Keratinocyte (primary cell): Measurements from ENCODE around the gene LRRC10B. TPM values are rescaled to one million over a fixed set of nuclear protein-coding genes. Genes with fewer than 3 reads are reported as not detected.
A peak's percentile ranks its signal among the peaks of the same experiment; 100 is the strongest.

ENCODE experiments used
- DNase-seq: peaks from one replicate; pipeline ENCODE4 v3.0.0-alpha.2; 2011; ENCODE audit warnings: low read depth, missing footprints, low spot score
- FAIRE-seq: peaks from 2 replicates; lab custom pipeline; 2011; peaks lifted over from hg19 to GRCh38; lab: Jason Lieb, UNC
- H2AFZ ChIP-seq: 2 replicates; pipeline ENCODE4 v1.6.0; 2012; ENCODE audit warnings: low read length, control low read depth, inconsistent platforms; ENCODE audit not compliant: control insufficient read depth
- H3K27ac ChIP-seq: 2 replicates; pipeline ENCODE4 v1.5.1; 2011; ENCODE audit warnings: low read length; ENCODE audit not compliant: control insufficient read depth, insufficient read depth
- H3K27me3 ChIP-seq: 3 replicates; pipeline ENCODE4 v1.6.0; 2011; ENCODE audit warnings: low read length; ENCODE audit not compliant: control insufficient read depth, insufficient read depth; ENCODE audit errors: extremely low read depth
- H3K36me3 ChIP-seq, 2 experiments: 2 replicates in 1 of 2; 3 replicates in 1 of 2; pipeline ENCODE4 v1.5.1; 2011; ENCODE audit warnings: low read length in 2 of 2, mild to moderate bottlenecking in 1 of 2; ENCODE audit not compliant: control insufficient read depth in 2 of 2, insufficient read depth in 2 of 2; ENCODE audit errors: extremely low read depth in 1 of 2
- H3K4me1 ChIP-seq: 3 replicates; pipeline ENCODE4 v1.5.1; 2011; ENCODE audit warnings: low read length; ENCODE audit not compliant: control insufficient read depth, insufficient read depth; ENCODE audit errors: extremely low read depth
- H3K4me2 ChIP-seq: 3 replicates; pipeline ENCODE4 v1.6.0; 2011; ENCODE audit warnings: low read depth, low read length; ENCODE audit not compliant: control insufficient read depth, insufficient read depth; ENCODE audit errors: extremely low read depth
- H3K4me3 ChIP-seq, 3 experiments: fragments of 200-600 bp in 1 of 3; sonication (generic) in 1 of 3; 2 replicates in 2 of 3; 3 replicates in 1 of 3; pipeline ENCODE4 v1.5.1; 2011 to 2016; ENCODE audit warnings: low read length in 3 of 3, mild to moderate bottlenecking in 3 of 3, control low read depth in 2 of 3, inconsistent platforms in 1 of 3, low read depth in 1 of 3, mixed read lengths in 1 of 3, mixed run types in 1 of 3, moderate library complexity in 1 of 3; ENCODE audit not compliant: control insufficient read depth in 2 of 3, insufficient read depth in 2 of 3; ENCODE audit errors: extremely low read depth in 1 of 3
- H3K79me2 ChIP-seq: 2 replicates; pipeline ENCODE4 v1.6.0; 2012; ENCODE audit warnings: low read length; ENCODE audit not compliant: control insufficient read depth, insufficient read depth
- H3K9ac ChIP-seq: 3 replicates; pipeline ENCODE4 v1.6.0; 2011; ENCODE audit warnings: low read length; ENCODE audit not compliant: control insufficient read depth, insufficient read depth; ENCODE audit errors: extremely low read depth
- H3K9me1 ChIP-seq: 3 replicates; pipeline ENCODE4 v1.6.0; 2011; ENCODE audit warnings: low read length; ENCODE audit not compliant: control insufficient read depth, insufficient read depth; ENCODE audit errors: extremely low read depth
- H3K9me3 ChIP-seq: 2 replicates; pipeline ENCODE4 v1.5.1; 2012; ENCODE audit warnings: low read depth, low read length; ENCODE audit not compliant: control insufficient read depth
- H4K20me1 ChIP-seq: 3 replicates; pipeline ENCODE4 v1.6.0; 2011; ENCODE audit warnings: low read length; ENCODE audit not compliant: control insufficient read depth, insufficient read depth; ENCODE audit errors: extremely low read depth
- EZH2 ChIP-seq: IDR thresholded peaks from one replicate; pipeline ENCODE4 v1.6.1; 2012; ENCODE audit warnings: inconsistent platforms, mild to moderate bottlenecking, low read length, moderate library complexity
- dilution Hi-C: fragments of 300-500 bp; cut with MboI; formaldehyde crosslinking; loops from one replicate; pipeline ENCODE4 v1.7.0; 2020; ENCODE audit warnings: low sequenced_read_pairs; ENCODE audit not compliant: extremely low pct_ligation_motif_present
- polyA minus RNA-seq, 3 experiments: library from RNA; depleted of rRNA, polyadenylated mRNA; stranded (reverse); fragments of >200 nt; gene quantifications; 1 replicate in 1 of 3; 2 replicates in 1 of 3; 3 replicates in 1 of 3; pipeline ENCODE4 v1.2.3, GENCODE V29; 2011
- polyA plus RNA-seq, 5 experiments: library from polyadenylated mRNA; depleted of rRNA in 3 of 5; stranded (reverse) in 3 of 5; stranded (forward) in 1 of 5; unstranded in 1 of 5; fragments of >200 nt; gene quantifications; 1 replicate in 1 of 5; 2 replicates in 3 of 5; 3 replicates in 1 of 5; pipeline versions ENCODE4 v1.2.1 to v1.2.3, GENCODE V29; 2011 to 2012; ENCODE audit warnings: missing spikeins in 2 of 5, low read depth in 1 of 5, low replicate concordance in 1 of 5
- TF ChIP-seq, protein P1 (sequence below), 3 experiments: IDR thresholded peaks in 1 of 3; conservative IDR thresholded peaks in 1 of 3; optimal IDR thresholded peaks in 1 of 3; 2 replicates in 2 of 3; 3 replicates in 1 of 3; pipeline versions ENCODE3 to v1.5.1; 2011; ENCODE audit warnings: low read length in 3 of 3, mild to moderate bottlenecking in 3 of 3, moderate library complexity in 2 of 3, control low read depth in 1 of 3, inconsistent platforms in 1 of 3; ENCODE audit not compliant: insufficient read depth in 2 of 3; ENCODE audit errors: extremely low read depth in 1 of 3

Gene LRRC10B
- polyA plus RNA-seq (not detected in 3 replicates), polyA minus RNA-seq (not detected in 3 replicates)
- not detected for polyA plus RNA-seq (2011; ENCODE audit: low read depth)
- not detected in 2 replicates for polyA plus RNA-seq (2011; cell fraction: cytosol; rRNA removed)
- polyA plus RNA-seq (2011; cell fraction: nucleus; rRNA removed), result 0.05 TPM in 1 of 2 replicates, not detected in the other
- not detected in 2 replicates for polyA plus RNA-seq (2012; ENCODE audit: low replicate concordance)
- polyA minus RNA-seq (2011; cell fraction: cytosol; rRNA and poly(A)+ RNA removed), result not detected
- not detected in 2 replicates for polyA minus RNA-seq (2011; cell fraction: nucleus; rRNA and poly(A)+ RNA removed)

DNA sequence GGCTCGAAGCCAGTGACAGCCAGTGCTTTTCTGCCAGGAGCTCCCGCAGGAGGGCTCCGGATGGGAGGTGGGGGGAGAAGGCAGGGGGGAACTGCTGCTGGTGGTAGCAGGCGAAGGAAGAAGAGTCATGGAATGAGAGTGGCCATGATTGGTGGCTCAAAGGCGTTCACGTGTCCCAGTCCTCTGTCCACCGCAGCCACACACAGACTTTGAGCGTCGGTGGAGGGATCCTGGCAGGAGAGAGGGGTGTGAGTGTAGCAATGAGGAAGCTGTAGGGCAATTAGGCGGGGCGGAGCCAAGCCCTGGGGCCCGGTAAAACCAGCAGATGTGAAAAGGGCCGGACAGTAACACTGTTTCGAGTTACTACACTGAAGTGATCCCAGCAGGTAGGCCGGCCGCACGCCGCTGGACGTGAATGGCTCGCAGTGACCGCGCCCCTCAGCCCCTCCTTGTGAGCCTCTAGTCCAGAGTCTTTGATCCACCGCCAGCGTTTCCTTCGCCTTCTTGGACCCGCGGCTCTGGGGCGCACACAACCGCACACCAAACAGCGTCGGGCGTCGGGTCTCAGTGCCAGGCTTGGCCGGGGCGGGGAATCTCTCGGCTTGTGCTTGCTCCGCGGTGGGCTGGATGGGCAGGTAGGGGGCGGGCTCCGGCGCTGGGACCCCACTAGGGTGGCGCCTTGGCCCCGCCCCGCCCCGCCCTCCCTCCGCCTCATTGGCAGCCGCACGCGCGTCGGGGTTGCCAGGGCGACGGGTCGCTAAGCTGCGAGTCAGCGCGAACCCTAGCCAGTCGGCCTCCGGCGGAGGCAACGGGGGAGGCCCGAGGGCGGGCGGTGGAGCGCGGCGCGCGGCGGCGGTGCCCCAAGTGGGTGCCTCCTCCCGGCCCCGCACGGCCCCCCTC, at the start of gene LRRC10B:
TSS of gene LRRC10B (plus strand) at position 788 of the 900 bp plus-strand sequence. CDS start 250 bp downstream, outside the sequence.
- Histone ChIP-seq H2AFZ (peak within 1 kb of the TSS; percentile 51), H3K27me3 (peaks cover 47% of the 10 kb centered on the region), H3K9me3 (no peaks in the 10 kb centered on the region), H3K4me3 (no peak within 1 kb of the TSS), H3K9me1 (no peaks in the 10 kb centered on the region), H3K36me3 (no peaks in the 10 kb centered on the region), H3K79me2 (no peaks in the 10 kb centered on the region), H3K9ac (no peak within 1 kb of the TSS), H3K4me1 (no peaks in the 10 kb centered on the region), H3K4me2 (peak within 1 kb of the TSS; percentile 60), H4K20me1 (no peaks in the 10 kb centered on the region), H3K27ac (no peak within 1 kb of the TSS)
- FAIRE-seq (no peak), DNase-seq (no peak)
- TF ChIP-seq EZH2, result peak; percentile 96
- TF ChIP-seq, protein P1, sequence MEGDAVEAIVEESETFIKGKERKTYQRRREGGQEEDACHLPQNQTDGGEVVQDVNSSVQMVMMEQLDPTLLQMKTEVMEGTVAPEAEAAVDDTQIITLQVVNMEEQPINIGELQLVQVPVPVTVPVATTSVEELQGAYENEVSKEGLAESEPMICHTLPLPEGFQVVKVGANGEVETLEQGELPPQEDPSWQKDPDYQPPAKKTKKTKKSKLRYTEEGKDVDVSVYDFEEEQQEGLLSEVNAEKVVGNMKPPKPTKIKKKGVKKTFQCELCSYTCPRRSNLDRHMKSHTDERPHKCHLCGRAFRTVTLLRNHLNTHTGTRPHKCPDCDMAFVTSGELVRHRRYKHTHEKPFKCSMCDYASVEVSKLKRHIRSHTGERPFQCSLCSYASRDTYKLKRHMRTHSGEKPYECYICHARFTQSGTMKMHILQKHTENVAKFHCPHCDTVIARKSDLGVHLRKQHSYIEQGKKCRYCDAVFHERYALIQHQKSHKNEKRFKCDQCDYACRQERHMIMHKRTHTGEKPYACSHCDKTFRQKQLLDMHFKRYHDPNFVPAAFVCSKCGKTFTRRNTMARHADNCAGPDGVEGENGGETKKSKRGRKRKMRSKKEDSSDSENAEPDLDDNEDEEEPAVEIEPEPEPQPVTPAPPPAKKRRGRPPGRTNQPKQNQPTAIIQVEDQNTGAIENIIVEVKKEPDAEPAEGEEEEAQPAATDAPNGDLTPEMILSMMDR (optimal IDR thresholded peaks at IDR 0.05 in 1 of 3, IDR thresholded peaks at IDR 0.05 in 1 of 3, conservative IDR thresholded peaks at IDR 0.05 in 1 of 3; ENCODE audit: extremely low read depth in 1 of 3, insufficient read depth in 2 of 3, low read length in 3 of 3), result no peak
- dilution Hi-C loops, result no loop called here

DNA sequence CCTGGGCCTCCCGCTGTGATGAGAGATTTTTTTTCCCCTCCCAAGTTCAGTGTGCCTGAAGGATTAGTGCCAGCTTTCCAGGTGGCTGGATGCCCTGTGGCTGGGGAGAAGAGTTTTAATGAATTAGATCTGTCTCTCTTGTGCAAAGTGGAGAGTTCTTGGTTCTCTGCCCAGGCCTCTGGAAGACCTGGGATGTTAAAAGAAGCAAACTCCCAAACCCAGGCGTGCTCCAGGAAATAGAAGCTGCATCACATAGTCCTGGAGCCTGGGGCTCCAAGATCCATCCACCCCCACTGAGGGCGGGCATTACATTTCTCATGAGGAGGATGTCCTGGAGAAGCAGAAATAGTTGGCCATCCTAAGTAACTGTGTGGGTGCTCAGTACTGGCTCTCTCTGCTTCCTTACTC, 48.1 kb upstream of the LRRC10B start:
- H3K4me3 ChIP-seq, result no peak overlapping the region
- no peak overlapping the region for H3K4me2 ChIP-seq

More for the DNA sequence above, 48.1 kb upstream of the LRRC10B start:
- dilution Hi-C loops, result no loop called here
- Histone ChIP-seq H3K27ac (no peak overlapping the region), H3K36me3 (peaks cover 0 to 4% of the 10 kb centered on the region in 2 experiments), H2AFZ (no peak overlapping the region), H3K9me1 (no peaks in the 10 kb centered on the region), H4K20me1 (no peaks in the 10 kb centered on the region), H3K9ac (no peak overlapping the region), H3K27me3 (no peaks in the 10 kb centered on the region), H3K9me3 (no peaks in the 10 kb centered on the region), H3K4me1 (no peaks in the 10 kb centered on the region), H3K79me2 (no peaks in the 10 kb centered on the region)
- no peak for DNase-seq
- FAIRE-seq, result no peak
- TF ChIP-seq, protein P1 (optimal IDR thresholded peaks at IDR 0.05 in 1 of 3, IDR thresholded peaks at IDR 0.05 in 1 of 3, conservative IDR thresholded peaks at IDR 0.05 in 1 of 3; ENCODE audit: extremely low read depth in 1 of 3, insufficient read depth in 2 of 3, low read length in 3 of 3), result no peak
- no peak for TF ChIP-seq EZH2
